ENCODE measurements around the gene PSG2. TPM values are rescaled to one million over a fixed set of nuclear protein-coding genes. Genes with fewer than 3 reads are reported as not detected.
"Not testable (repeated sequence)": the region's sequence is repeated elsewhere in the genome, so short reads cannot be mapped to it uniquely, and the experiment has no call there.

PSG2 gene
- total RNA-seq, 1 donor from 2014 or later, result not detected

DNA sequence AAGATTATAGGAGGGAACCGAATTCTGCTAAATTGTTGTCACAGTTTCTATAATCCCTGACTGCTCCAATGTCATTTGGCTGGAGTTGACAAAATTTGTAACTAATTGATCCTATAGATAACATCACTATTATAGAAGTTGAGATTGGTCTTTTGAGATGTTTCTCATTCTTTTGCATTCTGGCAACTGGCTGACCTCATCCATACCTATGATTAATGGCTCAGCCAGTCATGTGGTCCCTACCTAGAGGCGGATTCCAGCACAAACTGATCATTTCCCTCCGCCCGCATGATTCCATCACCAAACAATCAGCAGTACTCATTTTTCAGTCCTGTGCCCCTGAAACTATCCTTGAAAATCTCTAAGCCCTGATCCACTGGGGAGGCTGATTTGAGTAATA lies 4.2 kb downstream of the PSG2 start:
- POLR2A ChIA-PET, result no interaction called here
- H3K4me3 Mint-ChIP-seq, result no peak overlapping the region

DNA sequence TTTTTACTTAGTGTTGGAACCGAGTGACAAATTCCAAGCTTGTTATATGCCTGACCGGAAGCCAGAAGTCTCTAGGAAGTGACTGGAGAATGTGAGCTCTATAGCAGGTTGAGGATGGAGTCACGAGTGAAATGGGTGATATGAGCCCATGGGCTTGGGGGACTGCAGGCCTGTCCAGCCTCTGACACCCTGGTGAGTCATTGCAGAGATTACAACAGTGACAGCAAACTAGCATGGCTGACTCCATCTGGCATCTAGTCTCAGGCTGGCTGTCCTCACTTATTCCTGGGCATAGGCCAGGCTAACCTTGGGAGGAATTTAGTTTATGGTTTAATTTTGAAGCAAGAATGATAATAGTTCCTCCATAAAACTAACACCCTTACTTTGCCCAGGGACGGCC lies 4.6 kb downstream of the PSG2 start:
- H3K36me3 Mint-ChIP-seq (ENCODE audit: low read depth); POLR2A ChIA-PET; ATAC-seq (ENCODE audit: low read depth); H3K27ac Mint-ChIP-seq; H3K4me3 Mint-ChIP-seq; H3K27me3 Mint-ChIP-seq; H3K9me3 Mint-ChIP-seq; H3K4me1 Mint-ChIP-seq; CTCF ChIA-PET; intact Hi-C loops (cut with micrococcal nuclease); DNase-seq: not testable (repeated sequence)

More for the DNA sequence above, 4.2 kb downstream of the PSG2 start:
- intact Hi-C loops (cut with micrococcal nuclease), result no loop called here
- no peaks in the 10 kb centered on the region for H3K36me3 Mint-ChIP-seq (ENCODE audit: low read depth)
- no peak for DNase-seq
- no peaks in the 10 kb centered on the region for H3K9me3 Mint-ChIP-seq
- ATAC-seq (ENCODE audit: low read depth), result no peak
- no peak overlapping the region for H3K27ac Mint-ChIP-seq
- peaks cover 3% of the 10 kb centered on the region for H3K27me3 Mint-ChIP-seq
- H3K4me1 Mint-ChIP-seq, result no peaks in the 10 kb centered on the region
- CTCF ChIA-PET, result no interaction called here
- TF ChIP-seq, protein P1, sequence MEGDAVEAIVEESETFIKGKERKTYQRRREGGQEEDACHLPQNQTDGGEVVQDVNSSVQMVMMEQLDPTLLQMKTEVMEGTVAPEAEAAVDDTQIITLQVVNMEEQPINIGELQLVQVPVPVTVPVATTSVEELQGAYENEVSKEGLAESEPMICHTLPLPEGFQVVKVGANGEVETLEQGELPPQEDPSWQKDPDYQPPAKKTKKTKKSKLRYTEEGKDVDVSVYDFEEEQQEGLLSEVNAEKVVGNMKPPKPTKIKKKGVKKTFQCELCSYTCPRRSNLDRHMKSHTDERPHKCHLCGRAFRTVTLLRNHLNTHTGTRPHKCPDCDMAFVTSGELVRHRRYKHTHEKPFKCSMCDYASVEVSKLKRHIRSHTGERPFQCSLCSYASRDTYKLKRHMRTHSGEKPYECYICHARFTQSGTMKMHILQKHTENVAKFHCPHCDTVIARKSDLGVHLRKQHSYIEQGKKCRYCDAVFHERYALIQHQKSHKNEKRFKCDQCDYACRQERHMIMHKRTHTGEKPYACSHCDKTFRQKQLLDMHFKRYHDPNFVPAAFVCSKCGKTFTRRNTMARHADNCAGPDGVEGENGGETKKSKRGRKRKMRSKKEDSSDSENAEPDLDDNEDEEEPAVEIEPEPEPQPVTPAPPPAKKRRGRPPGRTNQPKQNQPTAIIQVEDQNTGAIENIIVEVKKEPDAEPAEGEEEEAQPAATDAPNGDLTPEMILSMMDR (IDR thresholded peaks at IDR 0.05), result no peak

DNA sequence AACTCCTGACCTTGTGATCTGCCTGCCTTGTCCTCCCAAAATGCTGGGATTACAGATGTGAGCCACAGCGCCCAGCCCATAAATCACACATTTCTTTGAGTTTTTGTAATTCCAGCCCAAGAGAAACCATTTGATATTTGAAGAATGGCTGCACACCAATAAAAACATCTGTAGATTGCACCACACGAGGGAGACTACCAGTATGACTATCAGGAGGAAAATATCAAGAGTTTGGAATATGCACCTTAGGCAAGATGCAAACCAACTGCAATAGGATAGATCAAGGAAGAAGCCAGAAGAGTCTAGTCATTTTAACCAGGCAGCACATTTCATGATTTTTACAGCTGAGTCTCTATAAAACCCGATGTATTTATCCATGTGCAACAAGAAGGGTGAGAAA lies 20.1 kb downstream of the PSG2 start:
- H3K4me1 Mint-ChIP-seq; H3K36me3 Mint-ChIP-seq (ENCODE audit: low read depth); H3K9me3 Mint-ChIP-seq; H3K27me3 Mint-ChIP-seq; intact Hi-C loops (cut with micrococcal nuclease); H3K4me3 Mint-ChIP-seq; CTCF ChIA-PET; POLR2A ChIA-PET; DNase-seq; ATAC-seq (ENCODE audit: low read depth); H3K27ac Mint-ChIP-seq: not testable (repeated sequence)

DNA sequence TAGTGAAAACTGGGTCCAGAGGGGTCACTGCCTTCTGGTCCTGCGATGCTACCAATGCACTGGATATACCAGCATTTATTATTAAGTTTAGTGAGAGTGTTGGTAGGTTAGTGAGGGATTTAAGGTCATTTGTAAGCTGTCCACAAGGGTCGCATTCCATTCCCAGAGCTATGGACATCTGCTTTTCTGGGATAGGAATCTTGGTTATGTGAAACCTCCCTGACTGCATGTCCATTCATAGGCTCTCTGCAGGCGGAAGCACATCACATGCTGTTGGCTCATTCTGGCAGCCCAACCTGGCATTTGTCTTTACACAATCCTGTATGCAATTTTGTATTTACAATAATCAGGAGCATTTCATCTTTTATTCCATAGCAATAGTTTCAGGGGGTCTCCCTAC lies 21.2 kb downstream of the PSG2 start:
- intact Hi-C loops (cut with micrococcal nuclease); H3K36me3 Mint-ChIP-seq (ENCODE audit: low read depth); ATAC-seq (ENCODE audit: low read depth); H3K4me1 Mint-ChIP-seq; H3K27me3 Mint-ChIP-seq; H3K9me3 Mint-ChIP-seq; POLR2A ChIA-PET; H3K27ac Mint-ChIP-seq; H3K4me3 Mint-ChIP-seq; CTCF ChIA-PET; DNase-seq: not testable (repeated sequence)

DNA sequence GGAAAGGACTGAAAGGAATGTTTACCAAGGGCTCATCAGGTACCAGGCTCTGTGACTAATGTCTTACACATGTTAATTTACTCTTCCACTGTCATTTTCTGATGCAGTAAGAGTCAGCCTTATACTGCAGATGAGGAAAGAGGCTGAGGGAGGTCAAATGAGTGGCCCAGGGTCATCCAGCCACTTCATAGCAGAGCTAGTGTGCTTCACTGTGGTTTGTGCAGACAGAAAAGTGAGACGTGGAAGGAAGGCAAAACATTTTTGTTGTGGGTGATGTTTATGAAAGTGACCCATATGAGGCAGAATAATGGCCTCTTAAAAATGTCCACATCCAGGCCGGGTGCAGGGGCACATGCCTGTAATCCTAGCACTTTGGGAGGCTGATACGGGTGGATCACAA lies 22.2 kb downstream of the PSG2 start:
- POLR2A ChIA-PET; CTCF ChIA-PET; intact Hi-C loops (cut with micrococcal nuclease); H3K4me1 Mint-ChIP-seq; DNase-seq; H3K4me3 Mint-ChIP-seq; H3K9me3 Mint-ChIP-seq; H3K27me3 Mint-ChIP-seq; H3K27ac Mint-ChIP-seq; ATAC-seq (ENCODE audit: low read depth); H3K36me3 Mint-ChIP-seq (ENCODE audit: low read depth): not testable (repeated sequence)

DNA sequence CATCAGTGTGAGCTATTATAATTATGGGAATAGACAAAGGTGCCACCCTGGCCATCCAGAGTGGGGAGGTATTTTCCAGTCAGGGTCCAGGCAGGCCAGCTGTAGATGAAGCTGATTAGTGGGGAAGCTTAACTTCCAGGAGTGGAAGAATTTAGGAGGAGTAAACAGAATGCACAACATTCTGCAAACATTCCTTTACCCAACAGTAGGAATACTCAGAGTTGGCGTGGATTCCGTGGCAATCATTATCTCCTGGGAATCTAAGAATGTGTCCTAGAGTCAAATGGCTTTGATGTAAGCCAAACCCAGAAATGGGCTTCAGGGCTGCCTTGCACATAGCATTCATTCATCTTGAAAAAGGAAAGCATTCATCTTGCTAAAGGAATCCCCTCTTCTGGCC lies 23.0 kb downstream of the PSG2 start:
- H3K4me3 Mint-ChIP-seq; POLR2A ChIA-PET; H3K27me3 Mint-ChIP-seq; H3K36me3 Mint-ChIP-seq (ENCODE audit: low read depth); CTCF ChIA-PET; intact Hi-C loops (cut with micrococcal nuclease); H3K27ac Mint-ChIP-seq; H3K4me1 Mint-ChIP-seq; ATAC-seq (ENCODE audit: low read depth); DNase-seq: not testable (repeated sequence)
- H3K9me3 Mint-ChIP-seq, result peaks cover 14% of the 10 kb centered on the region

DNA sequence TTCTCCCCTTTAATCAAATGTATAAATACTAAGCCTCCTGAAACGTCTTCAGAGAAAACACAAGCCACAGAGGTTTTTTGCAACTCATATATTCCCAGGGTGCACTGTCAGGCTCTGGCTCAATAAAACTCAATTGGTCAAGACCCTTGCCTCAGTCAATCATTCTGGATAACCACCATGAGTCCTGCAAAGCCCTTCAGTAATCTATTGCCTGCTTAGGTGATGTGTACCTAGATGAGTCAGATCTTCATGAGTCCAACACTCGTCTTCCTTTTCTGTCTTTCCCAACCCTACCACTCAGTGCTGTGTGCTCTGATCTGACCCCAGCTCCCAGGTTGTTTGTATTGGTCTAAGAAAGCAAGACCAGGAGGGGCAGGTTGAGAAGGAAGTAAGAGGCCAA lies 24.1 kb downstream of the PSG2 start:
- intact Hi-C loops (cut with micrococcal nuclease); H3K27me3 Mint-ChIP-seq; ATAC-seq (ENCODE audit: low read depth); POLR2A ChIA-PET; H3K4me3 Mint-ChIP-seq; H3K4me1 Mint-ChIP-seq; CTCF ChIA-PET; H3K36me3 Mint-ChIP-seq (ENCODE audit: low read depth); DNase-seq; H3K27ac Mint-ChIP-seq: not testable (repeated sequence)
- H3K9me3 Mint-ChIP-seq, result peaks cover 14% of the 10 kb centered on the region

DNA sequence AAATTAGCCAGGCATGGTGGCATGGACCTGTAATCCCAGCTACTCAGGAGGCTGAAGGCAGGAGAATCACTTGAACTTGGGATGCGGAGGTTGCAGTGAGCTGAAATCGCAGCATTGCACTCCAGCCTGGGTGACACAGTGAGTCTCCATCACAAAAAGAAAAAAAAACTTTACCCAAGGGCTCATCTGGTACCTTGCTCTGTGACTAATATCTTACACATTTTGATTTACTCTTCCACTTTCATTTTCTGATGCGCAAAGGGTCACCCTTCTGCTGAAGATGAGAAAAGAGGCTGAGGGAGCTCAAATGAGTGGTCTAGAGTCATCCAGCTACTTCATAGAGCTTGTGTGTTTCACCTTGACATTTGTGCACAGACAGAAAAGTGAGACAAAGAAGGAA lies 34.5 kb downstream of the PSG2 start:
- intact Hi-C loops (cut with micrococcal nuclease); POLR2A ChIA-PET; H3K36me3 Mint-ChIP-seq (ENCODE audit: low read depth); H3K27me3 Mint-ChIP-seq; DNase-seq; CTCF ChIA-PET; H3K4me1 Mint-ChIP-seq; H3K9me3 Mint-ChIP-seq; ATAC-seq (ENCODE audit: low read depth); H3K4me3 Mint-ChIP-seq; H3K27ac Mint-ChIP-seq: not testable (repeated sequence)

DNA sequence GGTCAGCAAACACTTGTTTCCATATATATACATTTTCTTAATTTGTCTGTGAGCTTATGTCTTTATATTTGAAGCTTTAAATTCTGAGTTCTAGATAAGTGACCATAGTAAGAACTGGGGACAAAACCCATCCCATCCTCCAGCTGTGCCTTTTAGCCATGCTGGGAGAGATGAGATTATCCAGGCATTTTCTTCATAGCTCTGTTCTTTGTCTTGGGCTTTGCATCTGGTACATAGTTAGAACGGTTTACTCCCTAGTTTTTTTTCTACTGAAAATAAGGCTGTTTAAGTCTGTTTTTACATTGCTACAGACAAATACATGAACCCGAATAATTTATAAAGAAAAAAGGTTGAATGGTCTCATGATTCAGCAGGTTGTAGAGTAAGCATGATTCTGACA lies 35.9 kb downstream of the PSG2 start:
- H3K36me3 Mint-ChIP-seq (ENCODE audit: low read depth); H3K4me1 Mint-ChIP-seq; H3K27ac Mint-ChIP-seq; POLR2A ChIA-PET; H3K4me3 Mint-ChIP-seq; H3K9me3 Mint-ChIP-seq; CTCF ChIA-PET; intact Hi-C loops (cut with micrococcal nuclease); H3K27me3 Mint-ChIP-seq; DNase-seq; ATAC-seq (ENCODE audit: low read depth): not testable (repeated sequence)

DNA sequence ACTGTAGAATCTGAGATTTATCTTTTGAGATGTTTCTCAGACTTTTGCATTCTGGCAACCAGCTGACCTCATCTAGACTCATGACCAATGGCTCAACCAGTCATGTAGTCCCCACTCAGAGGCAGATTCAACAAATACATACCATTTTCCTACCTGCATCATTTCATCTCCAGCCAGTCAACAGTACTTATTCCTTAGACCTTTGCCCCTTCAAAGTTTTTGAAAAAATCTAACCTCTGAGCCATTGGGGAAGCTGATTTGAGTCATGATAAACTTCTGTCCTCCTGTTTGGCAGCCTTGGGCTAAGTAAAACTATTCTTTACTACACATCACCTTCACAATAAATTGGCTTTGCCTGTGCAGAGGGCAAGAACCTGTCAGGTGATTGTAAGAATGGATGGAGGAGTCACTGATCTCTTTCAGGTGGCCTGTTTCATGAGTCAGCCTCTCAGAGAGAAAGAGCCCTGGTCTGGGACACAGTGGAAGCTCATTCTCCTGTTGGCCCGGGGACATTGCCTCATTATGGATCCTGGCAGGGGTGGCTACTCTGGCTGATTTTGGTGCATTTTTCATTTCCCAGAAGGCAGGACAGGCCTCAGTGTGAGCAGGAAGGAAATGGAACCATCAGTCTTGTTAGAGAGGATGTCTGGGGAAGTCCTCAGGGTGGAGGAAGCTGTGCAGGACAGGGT lies 38.9 kb downstream of the PSG2 start:
- H3K4me3 Mint-ChIP-seq, H3K9me3 Mint-ChIP-seq, CTCF ChIA-PET: not testable (repeated sequence)

DNA sequence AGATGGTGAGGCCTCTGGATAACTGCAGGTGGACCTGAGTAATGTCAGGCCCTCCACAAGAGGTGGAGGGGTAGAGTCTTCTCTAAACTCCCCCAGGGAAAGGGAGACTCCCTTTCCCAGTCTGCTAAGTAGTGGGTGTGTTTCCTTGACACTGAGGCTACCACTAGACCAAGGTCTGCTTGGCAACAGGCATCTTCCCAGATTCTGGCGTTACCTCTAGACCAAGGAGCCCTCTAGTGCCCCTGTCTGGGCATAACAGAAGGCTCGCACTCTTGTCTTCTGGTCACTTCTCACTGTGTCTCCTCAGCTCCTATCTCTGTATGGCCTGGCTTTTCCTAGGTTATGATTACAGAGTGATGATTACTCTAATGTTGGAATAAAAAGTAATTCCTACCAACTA lies 50.9 kb downstream of the PSG2 start:
- H3K27ac Mint-ChIP-seq; POLR2A ChIA-PET; H3K36me3 Mint-ChIP-seq (ENCODE audit: low read depth); H3K4me1 Mint-ChIP-seq; ATAC-seq (ENCODE audit: low read depth); DNase-seq; intact Hi-C loops (cut with micrococcal nuclease); H3K9me3 Mint-ChIP-seq; CTCF ChIA-PET; H3K4me3 Mint-ChIP-seq: not testable (repeated sequence)
- H3K27me3 Mint-ChIP-seq, result peaks cover 10% of the 10 kb centered on the region

More for the DNA sequence above, 38.9 kb downstream of the PSG2 start:
- H3K4me1 Mint-ChIP-seq; ATAC-seq (ENCODE audit: low read depth); H3K27ac Mint-ChIP-seq; H3K27me3 Mint-ChIP-seq; intact Hi-C loops (cut with micrococcal nuclease); POLR2A ChIA-PET; H3K36me3 Mint-ChIP-seq (ENCODE audit: low read depth); DNase-seq: not testable (repeated sequence)
